Measurements from ENCODE around the gene CASP8. TPM values are rescaled to one million over a fixed set of nuclear protein-coding genes. Genes with fewer than 3 reads are reported as not detected.
A peak's percentile ranks its signal among the peaks of the same experiment; 100 is the strongest.

Gene CASP8
- total and polyA plus RNA-seq, 2 of the 13 experiments (the other 11 are each of a cell fraction or from before 2014, with no cell fraction given) = 25.0 to 52.8 TPM

DNA sequence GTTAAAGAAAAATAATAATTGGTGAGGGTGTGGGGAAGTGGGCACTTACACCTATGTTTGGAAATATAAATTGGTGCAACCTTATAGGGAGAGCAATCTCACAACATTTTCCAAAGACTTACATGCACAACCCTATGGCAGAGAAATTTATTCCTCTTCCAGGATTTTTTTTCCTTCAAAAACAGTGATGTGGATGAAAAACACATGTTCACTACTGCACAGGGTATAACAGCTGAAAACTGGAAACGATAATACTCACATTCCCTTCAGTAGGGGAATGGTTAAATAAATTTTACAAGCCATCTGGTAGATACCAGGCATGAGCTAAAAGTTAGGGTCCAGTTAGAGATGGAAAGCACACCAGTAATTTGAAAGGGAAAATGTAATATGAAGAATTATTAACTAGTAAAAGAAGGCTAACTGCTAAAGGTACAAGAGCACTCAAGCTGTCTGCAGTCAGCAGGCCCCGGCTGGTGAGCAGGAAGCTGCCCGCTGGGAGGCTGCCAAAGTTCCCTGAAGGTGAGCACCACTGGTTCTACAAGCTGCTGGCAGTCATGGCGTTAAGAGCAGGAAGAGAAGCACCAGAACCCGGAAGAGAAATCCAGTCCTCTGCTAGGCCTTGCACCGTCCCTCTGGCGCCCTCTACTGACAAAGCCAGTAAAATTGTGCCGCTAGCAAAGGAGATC, 28.4 kb upstream of the CASP8 start (continued):
- TF ChIP-seq GRHL1 (CRISPR knock-in tag; conservative IDR thresholded peaks at IDR 0.05) (no peak), SAFB2 (CRISPR knock-in tag; IDR thresholded peaks at IDR 0.05; ENCODE audit: borderline replicate concordance, low read depth) (no peak), ZSCAN20 (CRISPR knock-in tag; IDR thresholded peaks at IDR 0.05; ENCODE audit: borderline replicate concordance) (no peak)

DNA sequence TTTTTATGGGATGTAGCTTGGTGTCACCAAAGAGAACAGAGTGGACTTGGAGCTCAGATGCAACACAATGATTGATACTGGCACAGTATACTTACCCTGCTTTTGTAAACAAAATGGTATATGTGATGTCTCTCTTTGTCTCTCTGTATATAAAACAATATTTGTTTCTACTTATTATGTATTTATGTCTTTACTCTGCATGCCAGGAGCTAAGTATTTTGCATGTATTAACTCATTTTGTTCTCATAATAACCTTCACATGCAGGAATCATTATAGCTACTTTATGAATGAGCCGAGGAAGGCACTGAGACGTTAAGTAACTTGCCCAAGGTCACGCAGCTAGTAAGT, 27.9 kb upstream of the CASP8 start:
- BruUV-seq (replicated peaks) = no TSS peak
- H3K27ac ChIP-seq (ENCODE audit: extremely low read length, insufficient read depth, low read length) = peak overlapping the region; percentile 78
- CTCF ChIA-PET (ENCODE audit: low intra/inter-chr PET ratio, low total read pairs) = interaction anchor here (2.2 to 3.4 kb wide), 2 partner anchors 50 to 55 kb away, joined by 6 to 45 read pairs; partner anchors contain the start of gene CASP10
- FAIRE-seq (no peak), ATAC-seq (no peak), DNase-seq (ENCODE audit: low spot score) (no peak)
- peaks cover 37% of the 10 kb centered on the region for H3K4me1 ChIP-seq (ENCODE audit: insufficient read depth, low read length)
- peak overlapping the region; percentile 84 for H3K9ac ChIP-seq (ENCODE audit: insufficient read depth, low read depth, low read length)
- H3K4me3 ChIP-seq (replicated peaks in 1 of 3; ENCODE audit: insufficient read depth in 1 of 3, low read depth in 2 of 3, low read length in 3 of 3) = peak overlapping the region; percentile 40 to 98 (median 89); a peak in 5 of 6 replicates
- no peaks in the 10 kb centered on the region for H3K9me3 ChIP-seq (ENCODE audit: low read length)
- peaks cover 38% of the 10 kb centered on the region for H3K79me2 ChIP-seq (ENCODE audit: insufficient read depth, low read length)
- H2AFZ ChIP-seq (ENCODE audit: low read length) = no peak overlapping the region
- in situ Hi-C loops (cut with HindIII; ENCODE audit: extremely low pct_ligation_motif_present, low pct_unique_long_range_greater_than_20kb) (loop anchor here (5.0 kb wide), 1 partner anchor 50 kb away; the partner anchor contains the start of gene CASP10), intact Hi-C loops (cut with micrococcal nuclease; ENCODE audit: unreplicated experiment) (loop anchor here (1.0 to 10.0 kb wide), 7 partner anchors 28 to 552 kb away; partner anchors contain the start of genes ALS2, CASP10, CFLAR and STRADB)
- peak overlapping the region; percentile 84 for H3K4me2 ChIP-seq (ENCODE audit: low read depth, low read length)
- peaks cover 0 to 4% of the 10 kb centered on the region in 2 experiments; a peak in 3 of 5 replicates for H3K36me3 ChIP-seq (replicated peaks in 1 of 2; ENCODE audit: control insufficient read depth in 1 of 2, insufficient read depth in 2 of 2, low read length in 2 of 2)
- H3K27me3 ChIP-seq (ENCODE audit: control insufficient read depth in 1 of 2, insufficient read depth in 2 of 2, low read length in 2 of 2) = no peaks in the 10 kb centered on the region; a peak in 1 of 5 replicates
- 14% methylated on average over 3 of the region's 3 CpGs for WGBS (ENCODE audit: low lambda C conversion rate)
- POLR2A ChIA-PET = interaction anchor here (0.8 to 3.5 kb wide), 20 partner anchors 9 to 368 kb away, joined by 3 to 138 read pairs (median 12); partner anchors contain the start of genes CASP10, CASP8, CFLAR and CLK1
- H4K20me1 ChIP-seq (ENCODE audit: insufficient read depth, low read length) = 0 out of 2 replicates have a peak, but pooled peaks cover 4% of the 10 kb centered on the region
- TF ChIP-seq ZNF414 (CRISPR knock-in tag; IDR thresholded peaks at IDR 0.05) (no peak), RFX3 (CRISPR knock-in tag; IDR thresholded peaks at IDR 0.05) (no peak), SMYD3 (CRISPR knock-in tag; IDR thresholded peaks at IDR 0.05) (0 out of 2 replicates have a peak, but pooled peaks have one; percentile 6), RNF219 (CRISPR knock-in tag; IDR thresholded peaks at IDR 0.05) (0 out of 2 replicates have a peak, but pooled peaks have one; percentile 5), ATF4 (CRISPR knock-in tag; IDR thresholded peaks at IDR 0.05) (peak in 1 of 2 experiments; percentile 54; a peak in 2 of 4 replicates), ZFP36L1 (CRISPR knock-in tag; IDR thresholded peaks at IDR 0.05) (0 out of 2 replicates have a peak, but pooled peaks have one; percentile 46), TBP (CRISPR knock-in tag; IDR thresholded peaks at IDR 0.05) (0 out of 2 replicates have a peak, but pooled peaks have one; percentile 8), EP300 (IDR thresholded peaks at IDR 0.05; ENCODE audit: low read depth in 2 of 2, low read length in 2 of 2) (no peak), EP300 (CRISPR knock-in tag; IDR thresholded peaks at IDR 0.05; ENCODE audit: borderline replicate concordance) (no peak), ZBTB21 (CRISPR knock-in tag; IDR thresholded peaks at IDR 0.05) (no peak), DBP (CRISPR knock-in tag; IDR thresholded peaks at IDR 0.05; ENCODE audit: not compliant biosample characterization) (peak; percentile 10), TCF7 (IDR thresholded peaks at IDR 0.05; ENCODE audit: low read depth) (no peak)

Measured in HepG2 (cell line).